ENCODE results near the gene ARSG. TPM values are rescaled to one million over a fixed set of nuclear protein-coding genes. Genes with fewer than 3 reads are reported as not detected.
A peak's percentile ranks its signal among the peaks of the same experiment; 100 is the strongest.

Gene ARSG
- total and polyA plus RNA-seq, 2 of the 4 experiments (the other 2 are of a cell fraction) = 2.9 to 3.0 TPM

GRCh38 chr17:68384941-68385340 is 93.6 kb downstream of the ARSG start:
- peak overlapping the region; percentile 80 for H3K27ac ChIP-seq (ENCODE audit: insufficient read depth, low read length)
- peak overlapping the region; percentile 79 for H2AK9ac ChIP-seq (replicated peaks; ENCODE audit: low read depth, low read length, poor library complexity)
- dilution Hi-C loops (cut with HindIII; ENCODE audit: low sequenced_read_pairs, unreplicated experiment) = no loop called here
- ATAC-seq (ENCODE audit: low read depth) (no peak), DNase-seq (no peak)
- intact Hi-C loops (cut with micrococcal nuclease) = loop anchor here (5.0 kb wide), 2 partner anchors 72 to 93 kb away; partner anchors contain the start of genes ARSG, SLC16A6 and WIPI1
- no TSS peak for BruUV-seq (replicated peaks)
- H2BK15ac ChIP-seq (ENCODE audit: low read depth, low read length) = peak overlapping the region; percentile 46; the same call in 2 of the 3 replicates
- in situ Hi-C loops (cut with MboI; ENCODE audit: low sequenced_read_pairs) = no loop called here
- ChIA-PET POLR2A (ENCODE audit: unreplicated experiment) (no interaction called here), CTCF (interaction anchor here (4.3 kb wide), 1 partner anchor 14 kb away, joined by 24 read pairs; no protein-coding TSS in a partner anchor)
- H2AFZ ChIP-seq (replicated peaks; ENCODE audit: low read length, poor library complexity) = peak overlapping the region; percentile 27
- peaks cover 0 to 4% of the 10 kb centered on the region in 2 experiments; a peak in 1 of 4 replicates for H3K79me1 ChIP-seq (ENCODE audit: low read depth in 1 of 2, low read length in 2 of 2)
- peak overlapping the region; percentile 99 for H2BK20ac ChIP-seq (ENCODE audit: low read depth, low read length)
- H3K9ac ChIP-seq (ENCODE audit: low read depth, low read length) = 0 out of 2 replicates have a peak overlapping the region, but pooled peaks have one; percentile 13
- H4K20me1 ChIP-seq (ENCODE audit: insufficient read depth, low read length) = no peaks in the 10 kb centered on the region
- TF ChIP-seq RAD21 (IDR thresholded peaks at IDR 0.05; ENCODE audit: low read length) = no peak
- no peak for TF ChIP-seq CTCF (conservative IDR thresholded peaks at IDR 0.05; ENCODE audit: low read depth, low read length)
- no peak for TF ChIP-seq MAFK (IDR thresholded peaks at IDR 0.05; ENCODE audit: low read depth, low read length)
- TF ChIP-seq USF2 (IDR thresholded peaks at IDR 0.05; ENCODE audit: low read depth, low read length) = no peak
- TF ChIP-seq CEBPB (IDR thresholded peaks at IDR 0.05; ENCODE audit: low read depth, low read length) = no peak
- TF ChIP-seq SMC3 (IDR thresholded peaks at IDR 0.05; ENCODE audit: low read depth, low read length) = no peak
- no peak for TF ChIP-seq MXI1 (IDR thresholded peaks at IDR 0.05; ENCODE audit: borderline replicate concordance, low read depth, low read length)
- no peak for TF ChIP-seq NFE2L2 (IDR thresholded peaks at IDR 0.05; ENCODE audit: low read depth, low read length)
- TF ChIP-seq MAZ (IDR thresholded peaks at IDR 0.05; ENCODE audit: borderline replicate concordance, low read depth, low read length) = no peak
- no peak for TF ChIP-seq ELK1 (IDR thresholded peaks at IDR 0.05; ENCODE audit: borderline replicate concordance, low read depth, low read length)
- no peak for TF ChIP-seq RCOR1 (IDR thresholded peaks at IDR 0.05; ENCODE audit: insufficient replicate concordance, low read length)
- no peak for TF ChIP-seq RFX5 (IDR thresholded peaks at IDR 0.05; ENCODE audit: low read depth, low read length)
- TF ChIP-seq FOS (IDR thresholded peaks at IDR 0.05; ENCODE audit: low read depth, low read length) = no peak
- H4K5ac ChIP-seq (ENCODE audit: low read depth, low read length) = peak overlapping the region; percentile 80
- no peaks in the 10 kb centered on the region for H3K27me3 ChIP-seq (ENCODE audit: control insufficient read depth, insufficient read depth, low read length)
- H3K4ac ChIP-seq (ENCODE audit: low read depth, low read length) = peak overlapping the region; percentile 100
- no CpG with 5 or more reads among the region's 4 CpGs for WGBS, 2 experiments (ENCODE audit: extremely low coverage in 2 of 2, insufficient read length in 1 of 2)
- H3K14ac ChIP-seq (replicated peaks; ENCODE audit: low read depth, low read length) = peak overlapping the region; percentile 91
- peaks cover 21% of the 10 kb centered on the region for H3K9me1 ChIP-seq (ENCODE audit: insufficient read depth, low read length)
- peak overlapping the region; percentile 55; the same call in 1 of the 2 replicates for H3K23ac ChIP-seq (ENCODE audit: low read depth, low read length)
- peaks cover 21% of the 10 kb centered on the region for H3K4me1 ChIP-seq (ENCODE audit: control insufficient read depth, insufficient read depth, low read length)
- H3K4me2 ChIP-seq (ENCODE audit: low read depth, low read length) = no peak overlapping the region
- H3K4me3 ChIP-seq (ENCODE audit: insufficient read depth, low read depth, low read length) = no peak overlapping the region
- H2AK5ac ChIP-seq (ENCODE audit: low read depth, low read length) = peak overlapping the region; percentile 97
- peak overlapping the region; percentile 100 for H2BK120ac ChIP-seq (ENCODE audit: low read depth, low read length)
- H4K8ac ChIP-seq (ENCODE audit: low read depth in 2 of 2, low read length in 2 of 2) = peak overlapping the region; percentile 18 to 96
- peak overlapping the region; percentile 99 for H2BK5ac ChIP-seq (ENCODE audit: low read depth, low read length, poor library complexity, severe bottlenecking)
- peak overlapping the region; percentile 93 for H3K18ac ChIP-seq (ENCODE audit: low read depth, low read length)
- H3K9me3 ChIP-seq (ENCODE audit: control insufficient read depth, insufficient read depth, low read length) = no peaks in the 10 kb centered on the region
- no peaks in the 10 kb centered on the region for H3K36me3 ChIP-seq (ENCODE audit: control insufficient read depth, insufficient read depth, low read length)
- peak overlapping the region; percentile 66; the same call in 1 of the 2 replicates for H3K56ac ChIP-seq (ENCODE audit: extremely low read depth, insufficient read depth, low read length)
- peak overlapping the region; percentile 93 for H4K91ac ChIP-seq (ENCODE audit: insufficient read depth, low read depth, low read length)

Measured in IMR-90 (cell line).